Mesothelial cell of epicardium (in vitro differentiated cells): Measurements from ENCODE around the gene ELMO1. TPM values are rescaled to one million over a fixed set of nuclear protein-coding genes. Genes with fewer than 3 reads are reported as not detected.

Experiments used
- DNase-seq, 2 experiments: peaks; one replicate each; pipeline ENCODE4 v3.0.0; 2021; ENCODE audit warnings: low spot score in 2 of 2; ENCODE audit not compliant: unreplicated experiment in 2 of 2
- H3K27ac Mint-ChIP-seq: 2 replicates; pipeline ENCODE4 v1.8.0; 2021; ENCODE audit warnings: mixed read lengths
- H3K27me3 Mint-ChIP-seq: 2 replicates; pipeline ENCODE4 v1.8.0; 2021; ENCODE audit warnings: low read depth, mixed read lengths
- H3K36me3 Mint-ChIP-seq: 2 replicates; pipeline ENCODE4 v1.8.0; 2021; ENCODE audit warnings: mixed read lengths
- H3K4me1 Mint-ChIP-seq: 2 replicates; pipeline ENCODE4 v1.8.0; 2021; ENCODE audit warnings: mixed read lengths
- H3K4me3 Mint-ChIP-seq: 2 replicates; pipeline ENCODE4 v1.8.0; 2021; ENCODE audit warnings: mild to moderate bottlenecking, moderate library complexity, mixed read lengths
- H3K9me3 Mint-ChIP-seq: 2 replicates; pipeline ENCODE4 v1.8.0; 2021; ENCODE audit warnings: mixed read lengths
- CTCF ChIP-seq: fragments of 200-600 bp; sonication (generic); IDR thresholded peaks from one replicate; pipeline ENCODE4 v1.5.0; 2021; ENCODE audit warnings: antibody characterized with exemption; ENCODE audit not compliant: unreplicated experiment
- total RNA-seq: library from RNA; stranded (reverse); gene quantifications from 3 replicates; pipeline ENCODE4 v1.2.1, GENCODE V29; 2021

ELMO1 gene
- total RNA-seq, 1 donor from 2014 or later = 9.6 TPM

GRCh38 chr7:37408291-37409228, 40.1 kb downstream of the ELMO1 start:
- no peak overlapping the region for H3K4me3 Mint-ChIP-seq
- no peak overlapping the region for H3K27ac Mint-ChIP-seq
- no peak for DNase-seq
- H3K9me3 Mint-ChIP-seq = peaks cover 3% of the 10 kb centered on the region
- no peaks in the 10 kb centered on the region for H3K27me3 Mint-ChIP-seq
- no peak for TF ChIP-seq CTCF
- no peaks in the 10 kb centered on the region for H3K36me3 Mint-ChIP-seq
- H3K4me1 Mint-ChIP-seq = peaks cover 1% of the 10 kb centered on the region

- Mint-ChIP-seq H3K27me3 (no peaks in the 10 kb centered on the region), H3K9me3 (peaks cover 5% of the 10 kb centered on the region), H3K27ac (no peak overlapping the region), H3K4me1 (peaks cover 1% of the 10 kb centered on the region), H3K36me3 (no peaks in the 10 kb centered on the region), H3K4me3 (no peak overlapping the region)
- no peak for DNase-seq
- TF ChIP-seq CTCF = no peak
Measured at GRCh38 chr7:37405603-37406122, 43.0 kb downstream of the ELMO1 start.

DNA sequence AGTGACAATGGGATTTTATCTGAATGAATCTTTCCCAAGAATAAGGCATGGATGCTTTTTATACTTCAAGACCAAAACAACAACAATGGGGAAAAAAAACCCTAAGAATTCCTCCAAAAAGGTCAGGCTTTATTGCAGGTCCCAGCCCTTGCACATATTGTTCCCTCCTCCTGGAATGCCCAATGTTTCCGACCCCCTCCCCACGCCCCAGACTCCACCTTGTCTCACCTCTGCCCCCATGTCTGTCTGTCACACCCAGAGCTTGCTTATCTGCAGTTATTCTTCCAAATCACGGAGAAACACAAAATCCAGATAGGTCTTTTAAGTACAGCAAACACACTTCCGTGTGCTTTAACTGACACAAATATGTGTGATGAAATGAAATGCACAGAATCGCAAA, 43.5 kb downstream of the ELMO1 start:
- Mint-ChIP-seq H3K27ac (no peak overlapping the region), H3K9me3 (peaks cover 5% of the 10 kb centered on the region), H3K4me3 (no peak overlapping the region), H3K27me3 (no peaks in the 10 kb centered on the region), H3K4me1 (peaks cover 1% of the 10 kb centered on the region), H3K36me3 (no peaks in the 10 kb centered on the region)
- DNase-seq = no peak
- TF ChIP-seq CTCF = no peak

DNA sequence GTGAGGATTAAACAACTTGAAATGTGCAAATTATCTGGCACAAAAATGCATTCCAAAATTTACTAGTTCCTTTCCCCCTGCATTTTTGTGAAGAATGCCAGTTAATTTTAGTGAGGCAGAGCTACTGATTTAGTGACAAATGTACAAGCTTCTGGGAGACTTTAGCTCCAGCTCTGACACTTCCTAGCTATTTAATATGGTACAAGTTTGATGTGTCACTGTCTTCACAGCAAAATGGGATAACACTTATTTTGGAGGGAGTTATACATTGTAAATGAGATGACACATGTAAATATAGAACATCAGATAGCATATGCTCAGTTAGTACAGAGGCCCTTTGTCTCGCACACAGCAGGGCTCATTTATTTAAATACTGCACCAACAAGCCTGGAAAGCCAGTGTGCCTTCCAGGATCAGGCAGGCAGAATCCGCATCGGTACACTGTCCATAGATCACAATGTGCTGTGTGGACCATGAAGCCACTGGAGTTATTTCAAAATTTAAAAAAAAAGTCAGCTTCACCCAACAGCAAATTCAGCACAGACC, 48.7 kb downstream of the ELMO1 start:
- Mint-ChIP-seq H3K9me3 (peaks cover 5% of the 10 kb centered on the region), H3K27ac (no peak overlapping the region), H3K4me1 (no peaks in the 10 kb centered on the region), H3K36me3 (no peaks in the 10 kb centered on the region), H3K4me3 (no peak overlapping the region), H3K27me3 (no peaks in the 10 kb centered on the region)
- TF ChIP-seq CTCF = no peak
- no peak for DNase-seq

DNA sequence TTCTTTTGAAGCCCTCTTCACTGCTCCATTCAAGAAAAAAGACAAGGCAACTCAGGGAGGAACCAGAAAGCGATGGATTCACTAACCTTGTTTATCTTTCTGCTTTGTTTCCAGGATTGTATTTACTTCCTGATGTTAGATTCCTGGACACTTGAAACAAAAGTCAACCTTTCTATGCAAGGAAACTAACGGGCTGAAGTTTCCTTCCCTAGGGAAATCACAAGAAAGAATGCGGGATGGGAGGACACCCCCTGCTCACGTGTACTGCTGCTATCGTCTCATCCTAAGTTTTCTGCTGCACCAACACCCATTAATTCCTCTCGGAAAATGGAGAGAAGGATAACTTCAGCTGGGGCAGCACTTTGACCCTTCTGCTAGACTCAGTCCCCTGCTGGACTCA, 50.3 kb downstream of the ELMO1 start:
- no peak overlapping the region for H3K27ac Mint-ChIP-seq
- peaks cover 5% of the 10 kb centered on the region for H3K9me3 Mint-ChIP-seq
- H3K4me3 Mint-ChIP-seq = no peak overlapping the region
- no peaks in the 10 kb centered on the region for H3K27me3 Mint-ChIP-seq
- no peak for TF ChIP-seq CTCF
- DNase-seq = no peak
- H3K36me3 Mint-ChIP-seq = no peaks in the 10 kb centered on the region
- no peaks in the 10 kb centered on the region for H3K4me1 Mint-ChIP-seq
